Measurements from ENCODE around the gene CLCN1.
"Not testable (repeated sequence)": the region's sequence is repeated elsewhere in the genome, so short reads cannot be mapped to it uniquely, and the experiment has no call there.

Gene CLCN1

GRCh38 chr7:143388491-143389101, 72.7 kb downstream of the CLCN1 start:
- no peak overlapping the region for H3K4me3 ChIP-seq
- H4K20me1 ChIP-seq = peaks cover 30% of the 10 kb centered on the region
- H3K27me3 ChIP-seq = no peaks in the 10 kb centered on the region
- H3K9ac ChIP-seq = no peak overlapping the region
- no peak overlapping the region for H3K27ac ChIP-seq
- H3K36me3 ChIP-seq = peaks cover 53% of the 10 kb centered on the region
- no peak for TF ChIP-seq Cebpa-rat (IDR thresholded peaks at IDR 0.05)
- H3K4me2 ChIP-seq = no peak overlapping the region
- peaks cover 42% of the 10 kb centered on the region for H3K4me1 ChIP-seq
- no peaks in the 10 kb centered on the region for H3K9me3 ChIP-seq

GRCh38 chr7:143389316-143390103, 73.6 kb downstream of the CLCN1 start:
- no peak overlapping the region for H3K9ac ChIP-seq
- H3K27me3 ChIP-seq = no peaks in the 10 kb centered on the region
- peaks cover 33% of the 10 kb centered on the region for H3K4me1 ChIP-seq
- H3K4me3 ChIP-seq = no peak overlapping the region
- peaks cover 21% of the 10 kb centered on the region for H4K20me1 ChIP-seq
- no peaks in the 10 kb centered on the region for H3K9me3 ChIP-seq
- TF ChIP-seq Cebpa-rat (IDR thresholded peaks at IDR 0.05) = no peak
- H3K27ac ChIP-seq = no peak overlapping the region
- H3K36me3 ChIP-seq = peaks cover 53% of the 10 kb centered on the region
- H3K4me2 ChIP-seq = no peak overlapping the region

- Histone ChIP-seq H3K36me3 (peaks cover 53% of the 10 kb centered on the region), H3K9me3 (no peaks in the 10 kb centered on the region), H3K27me3 (no peaks in the 10 kb centered on the region), H3K9ac (no peak overlapping the region), H3K27ac (no peak overlapping the region), H3K4me2 (no peak overlapping the region), H4K20me1 (peaks cover 13% of the 10 kb centered on the region), H3K4me3 (no peak overlapping the region), H3K4me1 (peaks cover 33% of the 10 kb centered on the region)
- no peak for TF ChIP-seq Cebpa-rat (IDR thresholded peaks at IDR 0.05)
Measured at GRCh38 chr7:143390104-143390772, 74.3 kb downstream of the CLCN1 start.

- Histone ChIP-seq H3K4me1 (peaks cover 33% of the 10 kb centered on the region), H3K4me2 (no peak overlapping the region), H3K27ac (no peak overlapping the region), H3K36me3 (peaks cover 53% of the 10 kb centered on the region), H3K4me3 (no peak overlapping the region), H4K20me1 (peaks cover 12% of the 10 kb centered on the region), H3K27me3 (no peaks in the 10 kb centered on the region), H3K9me3 (no peaks in the 10 kb centered on the region), H3K9ac (no peak overlapping the region)
- TF ChIP-seq Cebpa-rat (IDR thresholded peaks at IDR 0.05) = no peak
Measured at GRCh38 chr7:143390773-143391317, 74.9 kb downstream of the CLCN1 start.

- no peak overlapping the region for H3K9ac ChIP-seq
- H3K36me3 ChIP-seq = peaks cover 53% of the 10 kb centered on the region
- H4K20me1 ChIP-seq = peaks cover 10% of the 10 kb centered on the region
- no peak overlapping the region for H3K4me2 ChIP-seq
- peaks cover 27% of the 10 kb centered on the region for H3K4me1 ChIP-seq
- H3K9me3 ChIP-seq = no peaks in the 10 kb centered on the region
- no peaks in the 10 kb centered on the region for H3K27me3 ChIP-seq
- TF ChIP-seq Cebpa-rat (IDR thresholded peaks at IDR 0.05) = no peak
- H3K27ac ChIP-seq = no peak overlapping the region
- H3K4me3 ChIP-seq = no peak overlapping the region
Measured at GRCh38 chr7:143391462-143392404, 75.8 kb downstream of the CLCN1 start.

- H3K4me2 ChIP-seq, H3K27me3 ChIP-seq, H3K9me3 ChIP-seq, H3K27ac ChIP-seq, H4K20me1 ChIP-seq, H3K4me3 ChIP-seq, H3K9ac ChIP-seq: not testable (repeated sequence)
- Histone ChIP-seq H3K4me1 (peaks cover 20% of the 10 kb centered on the region), H3K36me3 (peaks cover 53% of the 10 kb centered on the region)
Measured at GRCh38 chr7:143392427-143392826, 76.5 kb downstream of the CLCN1 start.

GRCh38 chr7:143392875-143393266, 77.0 kb downstream of the CLCN1 start:
- H4K20me1 ChIP-seq = no peaks in the 10 kb centered on the region

GRCh38 chr7:143393267-143394041, 77.5 kb downstream of the CLCN1 start:
- Histone ChIP-seq H3K36me3 (peaks cover 47% of the 10 kb centered on the region), H3K27me3 (no peaks in the 10 kb centered on the region), H4K20me1 (no peaks in the 10 kb centered on the region), H3K27ac (no peak overlapping the region), H3K9ac (no peak overlapping the region), H3K4me3 (no peak overlapping the region), H3K9me3 (no peaks in the 10 kb centered on the region), H3K4me2 (no peak overlapping the region), H3K4me1 (peaks cover 17% of the 10 kb centered on the region)
- no peak for TF ChIP-seq Cebpa-rat (IDR thresholded peaks at IDR 0.05)

More at GRCh38 chr7:143392875-143393266, 77.0 kb downstream of the CLCN1 start:
- no peak overlapping the region for H3K9ac ChIP-seq
- H3K4me3 ChIP-seq = no peak overlapping the region
- H3K4me2 ChIP-seq = no peak overlapping the region
- peaks cover 53% of the 10 kb centered on the region for H3K36me3 ChIP-seq
- H3K27ac ChIP-seq = no peak overlapping the region
- H3K4me1 ChIP-seq = peaks cover 17% of the 10 kb centered on the region
- TF ChIP-seq Cebpa-rat (IDR thresholded peaks at IDR 0.05) = no peak
- H3K27me3 ChIP-seq = no peaks in the 10 kb centered on the region
- H3K9me3 ChIP-seq = no peaks in the 10 kb centered on the region
